GM18505 (cell line): ENCODE results near the gene SLC35A4.

ENCODE experiments used
- ATAC-seq: cut with Tn5 transposase; IDR thresholded peaks from one replicate; pipeline ENCODE4 v1.9.1; 2021; ENCODE audit not compliant: unreplicated experiment
- POLR2A ChIP-seq: IDR thresholded peaks from 4 replicates; pipeline ENCODE4 v1.6.1; 2011; ENCODE audit warnings: borderline replicate concordance; ENCODE audit not compliant: insufficient read depth, insufficient read length; ENCODE audit errors: extremely low read depth

The SLC35A4 gene

GRCh38 chr5:140611020-140611521 is 46.4 kb downstream of the SLC35A4 start:
- TF ChIP-seq POLR2A = no peak
- ATAC-seq = no peak
